ENCODE measurements around the gene FAM107B.
A peak's percentile ranks its signal among the peaks of the same experiment; 100 is the strongest.
"Not testable (repeated sequence)": the region's sequence is repeated elsewhere in the genome, so short reads cannot be mapped to it uniquely, and the experiment has no call there.

Gene FAM107B

DNA sequence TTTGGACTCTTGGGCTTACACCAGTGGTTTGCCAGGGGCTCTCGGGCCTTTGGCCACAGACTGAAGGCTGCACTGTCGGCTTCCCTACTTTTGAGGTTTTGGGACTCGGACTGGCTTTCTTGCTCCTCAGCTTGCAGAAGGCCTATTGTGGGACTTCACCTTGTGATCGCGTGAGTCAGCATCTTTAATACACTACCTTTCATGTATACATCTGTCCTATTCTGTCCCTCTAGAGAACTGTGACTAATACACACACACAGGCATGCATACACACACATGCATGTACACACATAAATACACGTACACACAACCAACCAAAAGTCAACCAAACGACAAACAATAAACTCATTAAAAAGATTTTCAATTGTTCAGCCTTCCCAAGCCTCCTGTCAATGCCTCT is 86.5 kb downstream of the FAM107B start:
- not testable (repeated sequence) for DNase-seq

DNA sequence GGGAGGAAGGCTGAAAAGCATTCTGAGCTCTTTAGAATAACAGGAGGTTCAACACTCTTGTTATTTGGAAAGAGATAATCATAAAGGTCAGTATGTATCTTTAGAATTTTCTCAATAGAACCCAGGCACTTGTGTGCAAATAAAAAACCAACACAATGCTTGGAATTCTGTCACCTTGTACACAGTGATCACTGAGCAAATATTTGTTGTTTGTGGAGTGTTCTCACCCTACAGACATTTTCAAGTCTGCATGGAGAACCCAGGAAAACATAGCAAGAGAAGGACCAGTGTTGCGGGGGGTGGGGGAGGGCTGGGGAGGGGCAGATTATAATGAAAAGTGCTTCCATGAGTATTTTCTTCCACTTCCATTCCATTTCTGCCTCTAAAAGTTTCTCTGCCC is 87.4 kb downstream of the FAM107B start:
- no peak for DNase-seq

DNA sequence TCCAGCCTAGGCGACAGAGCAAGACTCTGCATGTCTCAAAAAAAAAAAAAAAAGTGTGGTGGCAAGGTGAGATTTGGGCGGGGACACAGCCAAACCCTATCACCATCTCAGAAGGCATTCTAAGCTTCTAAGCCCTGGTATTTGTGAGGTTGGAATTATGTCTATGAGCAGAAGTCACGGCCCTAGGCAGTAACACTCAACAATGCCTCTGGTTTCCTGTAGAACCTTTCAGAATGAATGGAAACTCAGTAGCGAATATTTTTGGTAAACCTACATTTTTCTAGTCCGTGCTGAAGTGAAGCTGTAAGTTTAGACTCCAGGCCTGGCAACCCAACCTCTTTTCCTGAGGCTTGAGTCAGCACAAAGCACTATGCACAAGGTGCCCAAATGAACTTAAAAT is 88.3 kb downstream of the FAM107B start:
- no peak for DNase-seq

DNA sequence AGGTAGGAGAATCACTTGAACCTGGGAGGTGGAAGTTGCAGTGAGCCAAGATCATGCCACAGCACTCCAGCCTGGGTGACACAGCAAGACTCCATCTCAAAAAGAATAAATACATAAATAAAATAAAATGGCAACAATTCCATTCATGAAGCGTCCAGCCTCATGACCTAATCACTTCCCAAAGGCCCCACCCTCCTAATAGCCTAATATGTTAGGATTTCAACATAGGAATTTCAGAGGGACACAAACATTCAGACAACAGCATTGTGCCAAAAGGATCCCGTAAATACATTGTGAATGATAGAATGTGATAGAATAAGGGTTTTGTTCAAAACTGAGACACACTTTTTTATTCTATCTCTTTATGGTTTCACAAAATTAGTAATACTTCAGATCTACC is 90.3 kb downstream of the FAM107B start:
- no peak for DNase-seq

DNA sequence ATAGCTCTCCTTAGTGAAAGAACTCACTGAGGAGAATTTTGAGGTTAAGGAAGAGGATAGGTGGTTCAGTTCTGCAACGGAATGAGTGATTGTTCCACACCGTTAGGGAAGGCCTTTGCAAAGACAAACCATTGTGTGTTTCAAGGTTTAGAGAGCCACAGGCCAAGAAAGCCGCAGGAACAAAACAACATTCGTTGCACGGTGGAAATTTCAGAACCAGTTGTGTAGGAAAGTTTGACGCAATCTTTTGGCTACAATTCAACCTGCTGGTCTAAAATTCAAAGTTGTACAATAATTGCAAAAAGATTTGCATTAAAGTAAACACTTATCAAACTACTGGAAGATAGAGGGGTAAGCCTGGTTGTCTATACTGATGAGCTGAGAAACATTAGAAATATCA is 91.4 kb downstream of the FAM107B start:
- no peak for DNase-seq

DNA sequence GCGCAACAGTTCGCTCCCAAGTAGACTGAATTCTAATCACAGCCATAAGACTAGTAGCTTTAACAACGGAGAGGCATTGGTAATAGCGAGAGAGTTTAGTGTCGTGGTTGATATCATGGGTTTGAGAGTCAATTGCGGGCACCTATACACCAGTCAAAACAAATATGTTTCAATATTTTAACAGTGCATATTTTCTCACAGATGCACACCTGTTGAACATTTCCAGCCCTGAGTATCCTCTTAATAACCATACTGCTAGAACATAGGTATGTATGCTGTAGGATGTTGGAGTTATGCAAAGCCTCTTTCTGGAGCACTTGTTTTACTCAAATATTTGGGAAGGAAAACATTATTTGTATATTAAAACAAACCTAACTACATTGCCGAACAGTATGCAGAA is 92.9 kb downstream of the FAM107B start:
- no peak for DNase-seq

DNA sequence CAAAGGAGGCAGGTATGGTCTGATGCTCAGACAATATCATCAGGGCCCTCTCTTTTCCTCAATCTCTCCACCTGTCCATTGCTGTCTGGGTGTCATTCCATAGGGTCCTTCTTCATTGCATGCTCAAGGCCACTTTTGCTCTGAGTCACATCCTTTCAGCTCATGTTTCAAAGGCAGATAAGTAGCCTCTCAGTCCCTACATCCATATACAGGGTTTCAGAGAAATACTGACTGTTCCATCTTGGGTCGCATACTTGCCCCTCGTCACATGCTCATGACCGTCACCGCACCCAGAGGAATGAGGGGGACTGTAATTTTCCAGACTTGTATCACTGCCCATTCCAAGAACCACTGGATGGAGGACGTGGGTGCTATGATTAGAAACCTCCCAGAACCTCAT is 93.4 kb downstream of the FAM107B start:
- no peak for DNase-seq

DNA sequence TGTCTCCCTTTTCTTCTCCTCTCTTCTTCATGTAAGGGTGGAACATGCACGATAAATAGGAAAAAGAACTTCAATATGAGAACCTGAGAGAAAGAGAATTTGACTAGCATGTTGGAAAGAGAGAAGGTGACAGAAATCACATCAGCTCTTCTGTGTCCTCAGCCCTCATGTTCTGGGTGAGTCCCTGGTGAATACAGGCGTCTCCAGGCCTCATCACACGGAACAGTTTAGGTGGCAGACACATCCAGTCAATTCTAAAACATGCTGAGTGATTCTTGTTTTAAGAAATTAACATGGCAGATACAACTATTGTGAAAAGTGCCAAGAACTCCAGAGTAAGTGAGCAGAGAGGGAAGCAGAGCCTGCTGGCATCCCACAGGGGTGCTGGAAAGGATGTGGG is 96.1 kb downstream of the FAM107B start:
- DNase-seq, result no peak

DNA sequence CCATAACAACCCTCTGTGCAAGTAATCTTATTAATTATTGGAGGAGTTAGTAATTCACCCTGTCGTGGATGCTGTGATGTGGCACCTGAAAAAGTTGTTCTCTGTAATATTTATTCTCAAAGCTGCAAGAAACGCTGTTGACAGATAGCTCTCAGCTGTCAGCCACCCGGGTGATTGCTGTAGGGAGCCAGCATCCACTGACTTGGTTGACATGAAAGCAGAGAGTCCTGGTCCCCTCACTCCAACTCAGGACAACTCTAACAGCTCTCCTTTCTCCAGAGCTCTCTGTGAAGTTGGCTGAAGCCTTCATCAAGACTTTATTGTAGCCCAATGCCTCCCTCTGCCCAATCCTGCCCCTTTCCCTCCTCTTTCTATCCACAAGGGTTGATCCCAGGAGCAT is 98.0 kb downstream of the FAM107B start:
- no peak for DNase-seq

DNA sequence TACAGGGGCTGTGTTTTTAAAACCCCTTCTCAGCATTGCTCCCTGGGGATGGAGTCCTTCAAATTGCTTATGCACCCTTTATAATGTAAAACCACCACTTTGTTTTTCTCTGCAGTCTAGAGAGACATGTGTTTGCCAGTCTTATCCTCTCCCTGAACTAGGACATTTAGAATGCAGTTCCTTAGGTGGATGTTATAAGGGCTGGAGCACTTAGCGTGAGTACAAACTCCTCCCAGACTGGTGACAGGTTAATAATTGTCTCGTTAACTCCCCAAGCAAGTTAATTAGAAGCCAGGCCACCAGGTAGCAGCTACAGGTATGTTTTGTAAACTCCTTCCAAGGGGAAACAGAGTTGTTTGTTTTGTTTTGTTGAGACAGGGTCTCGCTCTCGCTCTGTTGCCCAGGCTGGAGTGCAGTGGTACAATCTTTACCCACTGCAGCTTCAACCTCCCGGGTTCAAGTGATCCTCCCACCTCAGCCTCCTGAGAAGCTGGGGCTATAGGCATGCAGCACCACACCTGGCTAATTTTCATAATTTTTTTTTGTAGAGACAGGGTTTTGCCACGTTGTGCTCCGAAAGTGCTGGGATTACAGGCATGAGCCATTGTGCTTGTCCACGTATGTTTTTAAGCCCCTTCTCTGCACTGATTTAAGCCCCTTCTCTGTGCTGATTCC is 100.2 kb downstream of the FAM107B start:
- DNase-seq, result no peak

DNA sequence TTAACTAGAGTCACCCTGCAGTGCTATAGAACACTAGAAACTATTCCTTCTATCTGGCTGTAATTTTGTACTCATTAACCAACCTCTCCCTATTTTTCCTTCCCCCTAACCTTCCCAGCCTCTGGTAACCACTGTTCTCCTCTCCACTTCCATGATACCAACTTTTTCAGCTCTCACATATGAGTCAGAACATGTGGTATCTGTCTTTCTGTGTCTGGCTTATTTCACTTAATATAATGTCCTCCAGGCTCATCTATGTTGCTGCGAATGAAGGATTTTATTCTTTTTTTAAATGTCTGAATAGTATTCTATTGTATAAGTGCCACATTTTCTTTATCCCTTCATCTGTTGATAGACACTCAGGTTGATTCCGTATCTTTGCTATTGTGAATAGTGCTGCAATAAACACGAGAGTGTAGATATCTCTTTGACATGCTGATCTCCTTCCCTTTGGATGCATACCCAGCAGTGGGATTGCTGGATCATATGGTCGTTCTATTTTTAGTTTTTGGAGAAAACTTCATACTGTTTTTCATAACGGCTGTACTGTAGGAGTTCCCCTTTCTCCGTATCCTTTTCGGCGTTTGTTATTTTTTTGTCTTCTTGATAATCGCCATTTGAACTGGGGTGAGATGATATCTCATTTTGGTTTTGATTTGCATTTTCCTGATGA is 101.4 kb downstream of the FAM107B start:
- no peak for DNase-seq

DNA sequence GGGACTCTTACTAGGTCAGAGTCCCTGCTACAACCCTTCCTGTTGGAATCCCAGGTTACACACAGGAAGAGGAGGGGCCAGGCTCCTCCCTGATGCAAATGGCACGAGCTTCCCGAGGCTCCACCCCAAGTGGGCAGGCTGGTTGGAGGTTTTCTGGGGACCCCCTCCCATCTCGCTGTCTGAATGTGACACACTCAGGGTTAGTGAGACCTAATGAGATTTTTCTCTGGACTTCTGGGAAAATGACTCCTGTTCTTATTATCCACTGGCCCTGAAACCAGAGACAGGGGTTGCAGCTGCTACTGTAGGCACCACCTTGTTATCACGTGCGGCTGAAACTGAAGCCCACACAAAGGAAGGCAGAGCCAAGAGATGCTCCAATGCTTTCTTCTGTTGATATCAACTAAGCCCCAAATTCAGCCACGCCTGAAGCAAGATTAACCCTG is 103.3 kb downstream of the FAM107B start:
- no peak for DNase-seq

DNA sequence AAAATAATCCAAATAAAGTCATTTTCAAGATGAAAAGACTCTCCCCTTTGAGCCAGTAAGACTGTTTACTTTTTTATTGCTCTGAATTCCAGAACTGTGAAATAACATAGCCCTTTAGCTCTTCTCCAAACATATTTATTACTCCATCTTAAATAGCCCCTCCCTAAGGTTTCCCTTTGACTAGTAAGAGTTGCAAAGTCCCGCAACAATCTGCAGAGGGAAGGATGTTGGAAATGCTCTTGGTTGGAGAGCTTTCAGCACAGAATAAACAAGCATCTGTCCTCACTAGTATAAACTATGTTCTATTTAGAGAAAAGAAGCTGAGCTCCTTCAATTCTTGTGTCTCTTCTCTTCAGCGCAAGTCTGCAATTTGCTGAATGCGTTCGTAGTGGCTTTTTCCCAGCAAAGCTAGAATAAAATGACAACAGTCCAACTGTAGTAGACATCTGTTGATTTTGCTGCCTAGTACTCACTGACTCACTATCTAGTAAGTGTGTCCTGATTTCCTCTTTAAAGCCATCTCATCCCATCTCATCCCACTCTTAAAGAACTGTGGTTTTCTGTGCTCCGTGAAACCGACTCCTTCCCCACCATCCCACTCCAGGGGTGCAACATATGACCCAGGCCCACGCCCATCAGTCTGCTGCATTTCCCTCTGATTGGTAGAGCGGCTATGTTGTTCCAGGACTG is 104.0 kb downstream of the FAM107B start:
- DNase-seq, result no peak

DNA sequence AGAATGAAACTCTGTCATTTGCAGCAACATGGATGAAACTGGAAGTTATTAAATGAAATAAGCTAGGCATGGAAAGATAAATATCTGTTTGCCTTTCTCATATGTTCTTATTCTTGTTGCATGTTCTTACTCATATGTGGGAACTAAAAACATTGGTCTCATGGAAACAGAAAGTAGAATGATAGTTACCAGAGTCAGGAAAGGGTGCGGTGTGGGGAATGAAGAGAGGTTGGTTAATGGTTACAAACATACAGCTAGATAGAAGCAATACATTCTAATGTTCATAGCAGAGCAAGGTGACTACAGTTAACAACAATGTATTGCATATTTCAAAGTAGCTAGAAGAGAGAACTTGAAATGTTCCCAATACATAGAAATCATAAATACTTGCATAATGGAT is 105.1 kb downstream of the FAM107B start:
- no peak for DNase-seq

DNA sequence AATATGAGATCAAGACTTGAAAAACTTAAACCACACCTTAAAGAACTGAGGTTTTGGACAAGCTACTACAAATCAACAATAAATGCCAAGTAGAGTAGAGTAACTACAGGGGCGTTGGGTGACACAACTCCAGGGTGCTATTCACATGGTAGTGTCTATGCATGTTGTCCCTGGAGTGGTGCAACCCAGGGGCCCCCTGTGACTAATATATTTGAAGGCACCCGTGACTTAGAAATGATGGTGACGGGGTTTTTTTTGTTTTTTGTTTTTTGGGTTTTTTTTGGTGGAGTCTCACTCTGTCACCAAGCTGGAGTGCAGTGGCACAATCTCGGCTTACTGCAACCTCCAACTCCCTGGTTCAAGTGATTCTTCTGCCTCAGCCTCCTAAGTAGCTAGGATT is 106.9 kb downstream of the FAM107B start:
- no peak for DNase-seq

DNA sequence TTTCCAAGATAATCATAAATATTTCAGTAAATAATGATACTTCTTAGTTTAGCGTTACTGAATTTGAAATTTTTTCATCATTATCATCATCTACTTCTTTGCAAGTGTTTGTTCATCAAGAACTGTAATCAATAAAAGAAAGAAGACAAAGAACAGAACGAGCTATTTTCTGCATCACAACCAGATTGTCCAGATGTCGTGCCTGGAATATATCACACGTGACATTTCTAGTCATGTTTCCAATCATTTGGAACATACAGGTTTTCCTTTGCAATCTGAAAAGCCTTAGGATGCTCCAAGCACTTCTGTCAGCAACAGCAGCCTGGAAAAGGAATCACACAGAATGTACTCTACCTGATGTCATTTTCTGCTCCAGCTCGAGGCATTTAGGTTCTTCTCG is 107.4 kb downstream of the FAM107B start:
- no peak for DNase-seq

DNA sequence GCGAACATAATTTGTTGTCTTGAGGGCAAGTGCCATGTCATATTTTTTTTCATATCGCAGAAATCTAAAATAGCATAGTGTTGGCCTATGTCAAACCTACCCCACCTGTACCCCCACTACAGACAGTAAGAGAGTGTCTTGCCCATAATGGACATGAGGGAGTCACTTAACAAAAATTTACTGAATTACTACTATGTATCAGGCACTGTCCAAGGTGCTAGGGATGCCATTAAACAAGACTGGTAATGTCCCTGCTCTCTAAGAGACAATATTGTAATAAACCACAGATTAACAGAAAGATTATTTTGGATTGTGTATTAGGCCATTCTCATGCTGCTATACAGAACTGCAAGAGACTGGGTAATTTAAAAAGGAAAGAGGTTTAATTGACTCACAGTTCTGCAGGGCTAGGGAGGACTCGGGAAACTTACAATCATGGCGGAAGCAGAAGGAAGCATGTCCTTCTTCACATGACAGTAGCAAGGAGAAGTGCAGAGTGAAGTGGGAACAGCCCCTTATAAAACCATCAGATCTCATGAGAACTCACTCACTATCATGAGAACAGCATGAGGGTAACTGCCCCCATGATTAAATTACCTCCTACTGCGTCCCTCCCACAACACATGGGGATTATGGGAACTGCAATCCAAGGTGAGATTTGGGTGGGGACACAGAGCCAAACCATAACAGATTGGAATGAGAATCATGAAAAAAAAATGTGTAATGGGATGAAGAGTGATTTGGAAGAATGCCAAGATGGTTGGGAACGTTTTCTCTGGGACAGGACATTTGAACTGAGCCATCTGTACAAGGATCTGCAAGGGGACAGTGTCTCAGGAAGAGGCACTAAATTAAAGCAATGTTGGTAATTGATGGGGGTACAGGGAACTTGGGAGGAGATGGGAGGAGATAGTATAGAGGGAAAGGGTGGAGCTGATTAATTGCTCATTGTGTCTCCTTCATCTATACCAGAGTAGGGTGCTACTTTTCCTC is 108.5 kb downstream of the FAM107B start:
- no peak for DNase-seq

DNA sequence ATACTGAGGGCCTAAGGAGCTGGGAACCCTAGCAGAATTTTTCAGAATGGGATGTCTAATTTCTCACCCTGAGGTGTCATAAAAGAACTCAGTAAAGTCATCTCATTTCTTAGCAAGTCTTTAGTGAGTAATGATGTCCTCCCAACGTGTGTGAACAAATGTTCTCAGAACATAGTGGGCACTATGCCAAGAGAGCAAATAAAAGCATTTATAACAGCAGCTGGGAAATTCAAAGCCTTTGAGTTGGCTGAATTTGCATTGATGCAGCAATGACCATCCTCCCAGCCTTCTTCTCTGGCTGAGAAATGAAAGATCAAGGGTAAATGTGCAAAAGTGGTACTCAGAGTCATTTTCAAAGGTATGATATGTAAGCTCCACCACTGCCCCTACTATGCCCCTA is 109.4 kb downstream of the FAM107B start:
- no peak for DNase-seq

DNA sequence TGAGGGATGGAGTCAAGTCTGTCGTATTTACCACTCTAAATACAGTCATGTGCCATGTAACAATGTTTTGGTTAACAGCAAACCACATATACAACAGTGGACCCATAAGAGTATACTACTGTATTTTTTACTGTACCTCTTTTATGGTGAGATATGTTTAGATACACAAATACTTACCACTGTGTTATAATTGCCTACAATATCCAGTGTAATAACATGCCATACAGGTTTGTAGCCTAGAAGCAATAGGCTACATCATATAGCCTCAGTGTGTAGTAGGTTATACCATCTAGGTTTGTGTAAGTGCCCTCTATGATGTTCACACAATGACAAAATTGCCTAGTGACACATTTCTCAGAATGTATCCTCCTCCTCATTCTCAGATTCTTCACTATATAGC is 110.4 kb downstream of the FAM107B start:
- DNase-seq, result no peak

DNA sequence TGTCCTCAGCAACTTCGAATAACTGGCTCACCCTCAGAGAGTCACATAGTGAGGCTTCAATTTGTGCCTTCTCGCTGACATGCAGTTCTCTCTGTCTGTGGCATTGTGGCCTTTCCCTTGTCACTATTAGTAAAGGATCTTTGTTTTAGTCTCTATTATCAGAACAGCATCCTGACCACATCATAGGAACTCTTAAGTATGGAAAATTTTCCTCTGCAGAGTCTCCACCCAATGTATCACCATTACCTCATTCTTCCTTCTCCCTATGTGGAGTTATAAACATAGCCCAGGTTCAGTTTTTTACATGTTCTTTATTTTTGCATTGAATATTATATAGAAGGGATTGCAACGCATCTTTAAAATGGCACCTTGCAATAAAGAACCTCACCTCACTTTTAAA is 112.9 kb downstream of the FAM107B start:
- DNase-seq, result no peak

DNA sequence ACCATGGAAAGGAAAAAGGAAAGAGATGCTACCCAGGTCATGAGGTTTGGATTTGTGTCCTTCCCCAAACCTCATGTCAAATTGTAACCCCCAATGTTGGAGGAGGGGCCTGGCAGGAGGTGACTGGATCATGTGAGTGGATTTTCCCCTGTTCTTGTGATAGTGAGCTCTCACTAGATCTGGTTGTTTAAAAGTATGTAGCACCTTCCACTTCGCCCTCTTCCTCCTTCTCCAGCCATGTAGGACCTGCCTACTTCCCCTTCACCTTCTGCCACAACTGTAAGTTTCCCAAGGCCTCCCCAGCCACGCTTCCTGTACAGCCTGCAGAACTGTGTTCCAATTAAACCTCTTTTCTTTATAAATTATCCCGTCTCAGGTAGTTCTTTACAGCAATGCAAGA is 113.9 kb downstream of the FAM107B start:
- no peak for DNase-seq

DNA sequence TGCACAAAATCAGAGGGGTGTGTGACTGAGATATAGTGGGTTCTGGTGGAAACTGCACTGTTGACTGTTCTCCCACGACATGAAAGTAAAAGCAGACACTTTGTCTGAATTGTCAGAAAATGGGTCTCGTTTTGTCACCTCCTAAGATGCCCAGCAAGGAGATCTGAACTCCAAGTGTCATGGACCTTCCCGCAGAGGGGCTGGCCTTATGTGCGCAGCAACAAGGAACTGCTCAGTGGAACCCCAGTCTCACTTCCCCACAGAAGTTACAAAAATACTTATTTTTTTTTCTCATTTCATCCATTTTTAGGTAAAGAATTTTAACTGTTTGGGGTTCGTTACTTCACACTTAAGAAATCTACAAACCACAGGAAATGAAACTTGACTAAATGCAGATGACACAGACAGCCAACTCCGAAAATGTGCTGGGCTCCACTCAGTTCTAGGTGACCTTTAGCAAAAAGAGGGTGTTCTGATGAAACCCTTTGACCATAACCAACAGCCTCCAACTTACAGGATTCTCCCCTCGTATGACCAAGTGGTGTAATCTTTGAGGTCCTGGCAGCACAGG is 115.0 kb downstream of the FAM107B start:
- DNase-seq, result peak; percentile 22 to 23

DNA sequence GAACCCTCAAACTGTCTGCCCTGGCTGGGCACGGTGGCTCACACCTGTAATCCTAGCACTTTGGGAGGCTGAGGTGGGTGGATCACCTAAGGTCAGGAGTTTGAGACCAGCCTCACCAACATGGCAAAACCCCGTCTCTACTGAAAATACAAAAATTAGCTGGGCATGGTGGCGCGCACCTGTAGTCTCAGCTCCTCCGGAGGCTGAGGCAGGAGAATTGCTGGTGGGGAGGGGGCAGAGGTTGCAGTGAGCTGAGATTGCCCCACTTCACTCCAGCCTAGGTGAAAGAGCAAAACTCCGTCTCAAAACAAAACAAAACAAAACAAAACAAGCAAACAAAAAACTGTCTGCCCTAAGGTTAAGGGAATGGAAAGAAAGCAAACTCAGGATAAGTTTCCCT is 115.6 kb downstream of the FAM107B start:
- not testable (repeated sequence) for DNase-seq
